ENCODE results near the gene CYP19A1. TPM values are rescaled to one million over a fixed set of nuclear protein-coding genes. Genes with fewer than 3 reads are reported as not detected.
"Not testable (repeated sequence)": the region's sequence is repeated elsewhere in the genome, so short reads cannot be mapped to it uniquely, and the experiment has no call there.

Gene CYP19A1
- polyA plus RNA-seq, 3 donors = 0.28 to 2.7 (median 0.93) TPM

- H3K27ac ChIP-seq (ENCODE audit: low read depth, low read length) = no peak overlapping the region
- 65 to 74% (median 73%) methylated on average over 2 of the region's 2 CpGs for WGBS, 3 donors
Observed at GRCh38 chr15:51203797-51204196, 134.6 kb downstream of the CYP19A1 start.

DNA sequence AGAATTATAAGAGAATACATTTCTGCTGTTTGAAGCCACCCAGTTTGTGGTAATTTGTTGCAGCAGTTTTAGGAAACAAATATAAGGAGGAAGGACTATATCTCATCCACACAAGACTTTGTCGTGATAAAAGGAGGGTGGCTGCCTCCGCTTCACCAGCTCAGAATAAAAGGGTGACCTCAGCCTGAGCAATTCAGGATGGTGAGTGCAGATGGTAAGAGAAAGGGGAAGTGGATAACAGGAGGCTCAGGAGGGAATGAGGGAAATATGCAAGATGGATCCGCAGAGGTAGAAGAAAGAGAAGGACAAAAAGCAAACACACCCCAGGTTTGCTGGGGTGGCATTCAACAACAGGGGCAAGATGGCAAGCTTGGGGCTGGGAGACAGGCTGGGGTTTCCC lies 135.6 kb downstream of the CYP19A1 start:
- 53 to 89% (median 57%) methylated on average over 3 of the region's 3 CpGs for WGBS, 3 donors
- no peak overlapping the region for H3K27ac ChIP-seq (ENCODE audit: low read depth, low read length)

DNA sequence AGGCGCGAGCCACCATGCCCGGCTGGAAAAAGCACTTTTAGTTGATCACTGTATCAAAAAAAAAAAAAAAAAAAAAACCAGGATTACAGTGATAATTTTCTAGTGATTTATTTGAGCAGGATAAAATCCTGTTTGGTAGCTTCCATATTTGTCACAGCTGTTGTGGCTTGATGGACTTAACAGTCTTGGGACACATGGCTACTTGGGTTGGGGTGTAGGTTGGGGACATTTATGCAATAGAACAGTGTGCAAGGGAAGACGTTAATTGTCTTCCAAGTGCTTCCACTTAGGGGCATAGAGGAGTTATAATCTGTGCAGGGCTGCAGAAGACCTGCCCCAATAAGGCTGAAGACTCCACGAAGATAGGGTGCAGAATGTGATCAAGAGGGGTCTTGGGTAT lies 136.8 kb downstream of the CYP19A1 start:
- H3K27ac ChIP-seq (ENCODE audit: low read depth, low read length) = no peak overlapping the region
- 88 to 91% (median 90%) methylated on average over 5 of the region's 5 CpGs for WGBS, 3 donors

GRCh38 chr15:51200792-51201191 lies 137.6 kb downstream of the CYP19A1 start:
- no peak overlapping the region for H3K27ac ChIP-seq (ENCODE audit: low read depth, low read length)
- WGBS, 3 donors = 43 to 82% (median 70%) methylated on average over 3 of the region's 3 CpGs

DNA sequence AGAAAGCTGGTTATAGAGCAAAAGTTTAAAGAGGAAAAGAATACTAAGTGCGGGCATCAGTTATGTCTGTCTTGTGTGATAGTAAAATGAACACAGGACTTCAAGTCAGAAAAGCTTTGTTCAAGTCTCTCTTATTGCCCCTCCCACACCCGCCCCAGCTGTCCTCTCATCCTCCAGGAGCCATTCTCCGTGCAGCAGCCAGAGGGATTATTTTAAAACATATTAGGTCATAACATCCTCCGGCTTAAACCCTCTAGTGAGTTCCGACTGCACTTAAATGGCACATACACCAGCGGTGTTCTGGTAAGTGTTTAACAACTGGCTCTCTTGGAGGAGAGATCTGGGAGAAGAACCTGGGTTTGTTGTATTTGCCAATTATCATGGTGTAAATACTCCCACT lies 138.9 kb downstream of the CYP19A1 start:
- 76 to 85% (median 81%) methylated on average over 6 of the region's 6 CpGs for WGBS, 3 donors
- H3K27ac ChIP-seq (ENCODE audit: low read depth, low read length) = no peak overlapping the region

GRCh38 chr15:51198701-51199232 lies 139.6 kb downstream of the CYP19A1 start:
- no peak overlapping the region for H3K27ac ChIP-seq (ENCODE audit: low read depth, low read length)
- WGBS, 3 donors = 64 to 69% (median 64%) methylated on average over 6 of the region's 6 CpGs

DNA sequence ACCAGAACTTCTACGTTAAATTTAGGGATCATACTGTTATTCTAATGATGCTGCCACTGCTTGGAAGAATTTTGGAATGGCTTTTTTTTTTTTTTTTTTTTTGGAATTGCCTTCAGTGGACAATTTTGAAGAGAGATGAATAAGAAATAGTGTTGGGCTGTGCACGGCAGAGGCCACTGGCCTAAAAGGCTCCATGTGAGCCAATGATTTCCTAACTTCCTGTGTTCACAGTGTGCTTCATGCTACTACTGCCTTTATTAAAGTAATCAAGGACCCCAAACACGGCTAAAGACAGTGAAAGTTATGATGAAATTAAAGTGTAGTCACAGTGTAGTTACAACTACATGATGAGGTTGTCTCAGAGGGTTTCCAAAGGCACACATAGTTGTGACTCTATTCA lies 142.9 kb downstream of the CYP19A1 start:
- 26 to 62% (median 33%) methylated on average over 3 of the region's 3 CpGs for WGBS, 3 donors
- no peak overlapping the region for H3K27ac ChIP-seq (ENCODE audit: low read depth, low read length)

- H3K27ac ChIP-seq (ENCODE audit: low read depth, low read length) = no peak overlapping the region
- WGBS, 3 donors = 67 to 83% (median 70%) methylated on average over 2 of the region's 2 CpGs
Observed at GRCh38 chr15:51193979-51194378, 144.4 kb downstream of the CYP19A1 start.

GRCh38 chr15:51193526-51193925 lies 144.9 kb downstream of the CYP19A1 start:
- WGBS, 3 donors = 44 to 62% (median 55%) methylated on average over 6 of the region's 6 CpGs
- H3K27ac ChIP-seq (ENCODE audit: low read depth, low read length) = no peak overlapping the region

GRCh38 chr15:51192521-51193280 lies 145.7 kb downstream of the CYP19A1 start:
- H3K27ac ChIP-seq (ENCODE audit: low read depth, low read length) = no peak overlapping the region
- WGBS, 3 donors = 27 to 30% (median 28%) methylated on average over 14 of the region's 14 CpGs

DNA sequence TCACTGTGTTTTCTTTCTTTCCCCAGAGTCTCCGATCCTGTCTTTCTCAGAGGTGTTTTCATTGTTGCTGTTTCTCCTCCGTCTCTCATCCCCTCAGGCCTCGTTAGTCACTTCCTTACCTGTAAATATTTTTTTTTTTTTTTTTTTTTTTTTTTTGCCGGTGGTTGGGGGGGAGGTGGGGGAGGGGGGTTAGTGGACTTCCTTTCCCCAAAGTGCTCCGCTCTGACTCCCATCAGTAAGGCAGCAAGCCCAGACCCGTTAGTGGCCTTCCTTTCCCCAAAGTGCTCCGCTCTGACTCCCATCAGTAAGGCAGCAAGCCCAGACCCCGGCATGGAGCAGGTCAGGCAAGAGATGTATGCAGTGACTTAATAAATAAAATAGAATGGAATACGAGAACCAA lies 146.6 kb downstream of the CYP19A1 start:
- WGBS, 3 donors = 66 to 69% (median 67%) methylated on average over 8 to 9 of the region's 9 CpGs
- no peak overlapping the region for H3K27ac ChIP-seq (ENCODE audit: low read depth, low read length)

DNA sequence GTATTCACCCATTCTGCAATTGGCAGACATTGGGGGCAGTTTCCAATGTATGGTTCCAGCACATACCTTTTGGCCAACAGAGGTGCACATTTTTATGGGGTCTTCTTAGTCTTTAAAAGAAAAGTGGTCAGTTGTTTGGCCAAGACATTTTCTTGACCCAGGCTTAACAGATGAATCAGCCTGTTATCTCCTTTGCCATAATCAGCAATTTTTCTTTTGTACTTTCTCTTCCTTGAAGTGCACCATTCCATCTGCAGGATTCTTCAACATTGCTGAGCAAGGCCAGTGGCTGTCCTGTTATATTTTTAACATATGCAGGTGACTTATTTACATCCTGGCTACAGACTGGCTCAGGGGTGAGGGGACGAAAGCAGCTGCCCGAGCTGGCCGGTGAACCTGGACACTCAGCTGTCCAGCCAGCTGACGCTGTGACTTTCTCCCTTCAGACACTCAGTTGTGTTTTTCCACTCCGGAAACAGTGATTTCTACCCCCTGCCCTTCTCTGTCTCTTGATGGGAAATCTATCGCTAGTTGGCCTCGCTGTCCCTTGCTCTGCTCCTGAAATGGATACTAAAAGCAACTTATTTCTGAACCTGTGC lies 147.2 kb downstream of the CYP19A1 start:
- 73 to 80% (median 77%) methylated on average over 7 of the region's 7 CpGs for WGBS, 3 donors
- H3K27ac ChIP-seq (ENCODE audit: low read depth, low read length) = no peak overlapping the region

- no peak overlapping the region for H3K27ac ChIP-seq (ENCODE audit: low read depth, low read length)
- 70 to 76% (median 73%) methylated on average over 8 of the region's 8 CpGs for WGBS, 3 donors
Observed at GRCh38 chr15:51190424-51191068, 147.8 kb downstream of the CYP19A1 start.

- 59 to 80% (median 66%) methylated on average over 6 of the region's 6 CpGs for WGBS, 3 donors
- no peak overlapping the region for H3K27ac ChIP-seq (ENCODE audit: low read depth, low read length)
Observed at GRCh38 chr15:51189669-51190385, 148.6 kb downstream of the CYP19A1 start.

- not testable (repeated sequence) for H3K27ac ChIP-seq (ENCODE audit: low read depth, low read length)
- WGBS, 3 donors = 75 to 83% (median 83%) methylated on average over 6 of the region's 6 CpGs
Observed at GRCh38 chr15:51188791-51189190, 149.6 kb downstream of the CYP19A1 start.

- 57 to 81% (median 61%) methylated on average over 4 of the region's 4 CpGs for WGBS, 3 donors
- H3K27ac ChIP-seq (ENCODE audit: low read depth, low read length) = no peak overlapping the region
Observed at GRCh38 chr15:51186891-51187290, 151.5 kb downstream of the CYP19A1 start.

- 41 to 71% (median 43%) methylated on average over 5 of the region's 5 CpGs for WGBS, 3 donors
- no peak overlapping the region for H3K27ac ChIP-seq (ENCODE audit: low read depth, low read length)
Observed at GRCh38 chr15:51186181-51186705, 152.2 kb downstream of the CYP19A1 start.

All from adipose tissue (tissue), 3 donors.